Myometrial cell (primary cell): ENCODE results near the gene SNX20. TPM values are rescaled to one million over a fixed set of nuclear protein-coding genes. Genes with fewer than 3 reads are reported as not detected.

Source experiments
- total RNA-seq: library from RNA; depleted of rRNA; stranded (reverse); fragments of >200 nt; gene quantifications from 2 replicates; pipeline ENCODE4 v1.2.3, GENCODE V29; 2015

SNX20 gene, protein sequence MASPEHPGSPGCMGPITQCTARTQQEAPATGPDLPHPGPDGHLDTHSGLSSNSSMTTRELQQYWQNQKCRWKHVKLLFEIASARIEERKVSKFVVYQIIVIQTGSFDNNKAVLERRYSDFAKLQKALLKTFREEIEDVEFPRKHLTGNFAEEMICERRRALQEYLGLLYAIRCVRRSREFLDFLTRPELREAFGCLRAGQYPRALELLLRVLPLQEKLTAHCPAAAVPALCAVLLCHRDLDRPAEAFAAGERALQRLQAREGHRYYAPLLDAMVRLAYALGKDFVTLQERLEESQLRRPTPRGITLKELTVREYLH
- not detected in 2 replicates for total RNA-seq

DNA sequence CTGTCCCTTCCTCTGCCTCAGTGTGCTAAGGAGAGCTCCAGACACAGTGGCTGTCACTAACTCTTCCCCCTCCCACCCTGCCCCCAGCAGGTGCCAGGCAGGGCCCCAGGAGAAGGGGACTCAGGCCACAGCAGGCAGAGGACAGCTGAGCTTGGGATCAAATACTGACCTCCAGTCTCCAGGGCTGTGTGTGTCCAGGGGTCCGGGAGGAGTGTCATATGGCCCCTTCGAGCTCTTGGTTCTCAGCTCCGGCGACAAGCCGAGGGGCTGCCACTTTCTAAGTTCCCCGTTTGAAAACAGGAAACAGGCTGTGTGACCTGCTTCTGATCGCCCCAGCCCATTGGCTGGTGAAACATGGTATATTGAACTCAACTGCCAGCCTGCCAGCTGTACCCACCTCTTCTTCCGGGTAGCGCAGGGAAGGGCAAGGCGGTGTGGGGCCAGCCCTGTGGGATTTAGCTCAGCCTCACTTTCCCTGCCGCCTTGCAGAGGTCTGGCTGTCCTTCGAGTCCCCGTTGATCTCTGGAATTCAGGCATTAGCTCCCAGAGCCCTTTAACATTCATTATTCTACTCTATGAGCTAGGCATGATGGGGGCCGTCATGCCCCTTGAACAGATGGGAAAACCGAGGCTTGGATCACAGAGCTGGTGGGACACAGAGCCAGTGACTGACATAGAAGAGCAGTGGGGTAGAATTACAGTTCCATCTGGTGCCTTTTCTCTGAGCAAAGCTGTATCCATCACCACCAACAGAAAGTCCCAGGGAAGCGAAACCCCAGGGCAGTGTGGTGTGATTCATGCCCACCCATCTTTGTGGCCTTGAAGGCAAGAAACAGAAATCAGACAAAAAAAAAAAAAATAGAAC lies at the start of gene SNX20:
TSS of gene SNX20 (minus strand) at position 292 of the 865 bp plus-strand sequence. CDS start 3,786 bp downstream, outside the sequence.

DNA sequence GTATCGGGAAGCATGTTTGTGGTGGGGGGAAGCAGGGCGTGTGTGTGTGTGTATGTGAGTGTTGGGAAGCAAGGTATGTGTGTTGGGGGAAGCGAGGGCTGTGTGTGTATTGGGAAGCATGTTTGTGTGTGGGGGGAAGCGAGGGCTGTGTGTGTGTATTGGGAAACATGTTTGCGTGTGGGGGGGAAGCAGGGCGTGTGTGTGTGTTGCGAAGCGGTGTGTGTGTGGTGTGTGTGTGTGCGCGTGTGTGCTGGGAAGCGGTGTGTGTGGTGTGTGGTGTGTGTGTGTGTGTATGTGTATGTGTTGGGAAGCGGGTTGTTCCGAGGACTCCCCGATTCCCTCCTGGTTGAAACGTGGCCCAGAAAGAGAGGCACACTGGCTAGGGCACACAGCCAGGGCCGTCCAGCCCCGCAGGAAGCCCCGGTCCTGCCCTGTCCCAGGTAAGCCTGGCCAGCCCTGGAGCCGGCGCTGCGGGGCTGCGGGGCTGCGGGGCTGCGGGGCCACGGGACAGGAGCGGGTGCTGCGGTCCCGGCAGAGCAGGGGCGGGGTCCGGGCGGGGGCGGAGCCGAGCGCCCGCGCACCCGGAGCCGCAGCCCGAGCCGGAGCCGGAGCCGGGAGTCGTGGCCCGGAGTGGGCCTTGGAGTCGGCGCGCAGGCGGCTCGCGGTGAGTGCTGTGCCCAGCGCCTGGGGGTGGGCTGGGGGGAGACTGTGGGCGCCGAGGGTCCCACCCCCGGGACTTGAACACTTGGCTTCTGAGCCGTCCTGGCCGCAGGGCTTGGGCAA lies 12.1 kb upstream of the SNX20 start, which contains the start of gene NOD2:
TSS of gene NOD2 (plus strand) at position 608 of the 783 bp plus-strand sequence. CDS start 5,890 bp downstream, outside the sequence.

Other genes starting within 250 kb of the SNX20 start
- not detected in 2 replicates for gene NKD1, start 132.9 kb downstream of the SNX20 start, total RNA-seq
- gene NOD2, start 12.3 kb upstream of the SNX20 start, total RNA-seq, result not detected in 2 replicates
- 16.5 and 19.3 TPM in 2 replicates for gene CYLD, start 60.8 kb upstream of the SNX20 start, total RNA-seq